H1 (cell line): Measurements from ENCODE around the gene TMEM222.

Experiments used
- CHD2 ChIP-seq: IDR thresholded peaks from 2 replicates; pipeline ENCODE4 v1.6.1; 2012; ENCODE audit warnings: low read length, improper control_type of control experiment
- CTCF ChIP-seq, 3 experiments: IDR thresholded peaks; 1 replicate in 2 of 3; 2 replicates in 1 of 3; pipeline versions ENCODE4 v1.5.1 to v1.6.1; 2011; ENCODE audit warnings: low read length in 3 of 3, mild to moderate bottlenecking in 3 of 3, inconsistent platforms in 2 of 3, low read depth in 1 of 3, moderate library complexity in 1 of 3; ENCODE audit not compliant: insufficient read depth in 1 of 3; ENCODE audit errors: control extremely low read depth in 1 of 3
- EZH2 ChIP-seq: fragments of 200-600 bp; sonication (generic); IDR thresholded peaks from 2 replicates; pipeline ENCODE4 v1.7.1; 2012; ENCODE audit warnings: low read depth, mild to moderate bottlenecking, moderate library complexity, low read length, inconsistent platforms; ENCODE audit not compliant: severe bottlenecking
- KDM1A ChIP-seq: fragments of 200-600, 300-600 bp; sonication (generic); IDR thresholded peaks from 2 replicates; pipeline ENCODE4 v1.7.1; 2016; ENCODE audit warnings: mild to moderate bottlenecking, low read length, borderline replicate concordance
- NRF1 ChIP-seq: IDR thresholded peaks from 2 replicates; pipeline ENCODE4 v1.6.1; 2011; ENCODE audit warnings: mild to moderate bottlenecking, low read depth, low read length, improper control_type of control experiment
- POLR2A ChIP-seq, 2 experiments: IDR thresholded peaks; 1 replicate in 1 of 2; 2 replicates in 1 of 2; pipeline ENCODE4 v1.6.1; 2011; ENCODE audit warnings: low read depth in 2 of 2, low read length in 2 of 2, mild to moderate bottlenecking in 2 of 2; ENCODE audit errors: control extremely low read depth in 1 of 2
- POLR2AphosphoS5 ChIP-seq: IDR thresholded peaks from 2 replicates; pipeline ENCODE4 v1.6.1; 2011; ENCODE audit warnings: low read depth, low read length
- RAD21 ChIP-seq, 2 experiments: IDR thresholded peaks in 1 of 2; conservative IDR thresholded peaks in 1 of 2; 2 replicates each; pipeline ENCODE4 v1.6.1; 2011; ENCODE audit warnings: low read depth in 2 of 2, low read length in 2 of 2, improper control_type of control experiment in 1 of 2, inconsistent platforms in 1 of 2, mild to moderate bottlenecking in 1 of 2, moderate library complexity in 1 of 2
- RBBP5 ChIP-seq: IDR thresholded peaks from 2 replicates; pipeline ENCODE4 v1.7.1; 2012; ENCODE audit warnings: low read depth, mild to moderate bottlenecking, inconsistent platforms, low read length, moderate library complexity, borderline replicate concordance
- RFX5 ChIP-seq: IDR thresholded peaks from 2 replicates; pipeline ENCODE4 v1.6.1; 2011; ENCODE audit warnings: low read depth, low read length, improper control_type of control experiment, borderline replicate concordance
- RNF2 ChIP-seq: fragments of 200-900, 300-1000 bp; sonication (generic); IDR thresholded peaks from 2 replicates; pipeline ENCODE4 v1.7.1; 2016; ENCODE audit warnings: borderline replicate concordance, low read depth, mild to moderate bottlenecking, antibody characterized with exemption, low read length; ENCODE audit not compliant: poor library complexity, severe bottlenecking; ENCODE audit errors: missing control alignments
- TAF1 ChIP-seq: IDR thresholded peaks from 2 replicates; pipeline ENCODE4 v1.6.1; 2011; ENCODE audit warnings: mild to moderate bottlenecking, low read depth, low read length
- YY1 ChIP-seq: IDR thresholded peaks from 2 replicates; pipeline ENCODE4 v1.6.1; 2011; ENCODE audit warnings: low read depth, mild to moderate bottlenecking, low read length
- ZNF274 ChIP-seq: IDR thresholded peaks from 2 replicates; pipeline ENCODE4 v1.7.0; 2012; ENCODE audit warnings: low read length, borderline replicate concordance; ENCODE audit errors: extremely low read depth

GRCh38 chr1:27299385-27300271, 22.3 kb upstream of the TMEM222 start:
- TF ChIP-seq RFX5, result no peak
- no peak for TF ChIP-seq NRF1
- TF ChIP-seq RAD21 (IDR thresholded peaks at IDR 0.05 in 1 of 2, conservative IDR thresholded peaks at IDR 0.05 in 1 of 2; ENCODE audit: low read depth in 2 of 2, low read length in 2 of 2), result no peak
- TF ChIP-seq CTCF (IDR thresholded peaks at IDR 0.05; ENCODE audit: control extremely low read depth in 1 of 3, insufficient read depth in 1 of 3, low read depth in 1 of 3, low read length in 3 of 3), result no peak
- no peak for TF ChIP-seq CHD2
- no peak for TF ChIP-seq RNF2
- TF ChIP-seq KDM1A, result no peak
- TF ChIP-seq ZNF274, result no peak
- no peak for TF ChIP-seq TAF1
- no peak for TF ChIP-seq EZH2
- no peak for TF ChIP-seq POLR2A (IDR thresholded peaks at IDR 0.05; ENCODE audit: control extremely low read depth in 1 of 2, low read depth in 2 of 2, low read length in 2 of 2)
- no peak for TF ChIP-seq RBBP5
- no peak for TF ChIP-seq POLR2AphosphoS5
- TF ChIP-seq YY1, result no peak
